NCI-H345 (cell line): ENCODE results near the gene KREMEN2.
"Not testable (repeated sequence)": the region's sequence is repeated elsewhere in the genome, so short reads cannot be mapped to it uniquely, and the experiment has no call there.

ENCODE experiments used
- DNase-seq: peaks from one replicate; lab custom pipeline; 2025; lab: John Stamatoyannopoulos, UW

The KREMEN2 gene

GRCh38 chr16:2963723-2964474, at the start of gene KREMEN2:
KREMEN2 (plus strand) TSS chr16:2964275; CDS start chr16:2964521, 246 bp downstream.
- peak; percentile 88 for DNase-seq

- no peak for DNase-seq
These were observed 48.7 kb upstream of the KREMEN2 start for GRCh38 chr16:2915196-2915929.

- peak; percentile 65 for DNase-seq
These were observed 44.4 kb upstream of the KREMEN2 start for GRCh38 chr16:2919511-2920255.

- no peak for DNase-seq
These were observed 40.6 kb upstream of the KREMEN2 start for GRCh38 chr16:2923481-2923880.

- DNase-seq = no peak
These were observed 38.9 kb upstream of the KREMEN2 start for GRCh38 chr16:2924901-2925755.

GRCh38 chr16:2925951-2926649, 38.0 kb upstream of the KREMEN2 start:
- DNase-seq = no peak

- no peak for DNase-seq
These were observed 37.5 kb upstream of the KREMEN2 start for GRCh38 chr16:2926650-2926999.

- DNase-seq = peak; percentile 91
These were observed 36.9 kb upstream of the KREMEN2 start for GRCh38 chr16:2927010-2927646.

- not testable (repeated sequence) for DNase-seq
These were observed 35.9 kb upstream of the KREMEN2 start for GRCh38 chr16:2928151-2928550.

GRCh38 chr16:2928796-2929195, 35.3 kb upstream of the KREMEN2 start:
- no peak for DNase-seq

GRCh38 chr16:2929693-2930092, 34.4 kb upstream of the KREMEN2 start:
- DNase-seq = no peak

GRCh38 chr16:2930236-2930635, 33.8 kb upstream of the KREMEN2 start:
- DNase-seq = no peak

- DNase-seq = not testable (repeated sequence)
These were observed 32.7 kb upstream of the KREMEN2 start for GRCh38 chr16:2931231-2931914.

GRCh38 chr16:2933136-2933535, 30.9 kb upstream of the KREMEN2 start:
- DNase-seq = no peak

GRCh38 chr16:2933701-2934100, 30.4 kb upstream of the KREMEN2 start:
- DNase-seq = no peak

- no peak for DNase-seq
These were observed 29.6 kb upstream of the KREMEN2 start for GRCh38 chr16:2934450-2934849.

- DNase-seq = no peak
These were observed 27.6 kb upstream of the KREMEN2 start for GRCh38 chr16:2936436-2937011.

GRCh38 chr16:2937170-2937569, 26.9 kb upstream of the KREMEN2 start:
- DNase-seq = no peak

- no peak for DNase-seq
These were observed 25.9 kb upstream of the KREMEN2 start for GRCh38 chr16:2938206-2938605.

GRCh38 chr16:2939968-2940367, 24.1 kb upstream of the KREMEN2 start:
- no peak for DNase-seq
